Keratinocyte (primary cell): ENCODE measurements around the gene PHYHIPL. TPM values are rescaled to one million over a fixed set of nuclear protein-coding genes. Genes with fewer than 3 reads are reported as not detected.

Experiments used
- DNase-seq: peaks from one replicate; pipeline ENCODE4 v3.0.0-alpha.2; 2011; ENCODE audit warnings: low read depth, missing footprints, low spot score
- FAIRE-seq: peaks from 2 replicates; lab custom pipeline; 2011; peaks lifted over from hg19 to GRCh38; lab: Jason Lieb, UNC
- H2AFZ ChIP-seq: 2 replicates; pipeline ENCODE4 v1.6.0; 2012; ENCODE audit warnings: low read length, control low read depth, inconsistent platforms; ENCODE audit not compliant: control insufficient read depth
- H3K27ac ChIP-seq: 2 replicates; pipeline ENCODE4 v1.5.1; 2011; ENCODE audit warnings: low read length; ENCODE audit not compliant: control insufficient read depth, insufficient read depth
- H3K27me3 ChIP-seq: 3 replicates; pipeline ENCODE4 v1.6.0; 2011; ENCODE audit warnings: low read length; ENCODE audit not compliant: control insufficient read depth, insufficient read depth; ENCODE audit errors: extremely low read depth
- H3K36me3 ChIP-seq, 2 experiments: 2 replicates in 1 of 2; 3 replicates in 1 of 2; pipeline ENCODE4 v1.5.1; 2011; ENCODE audit warnings: low read length in 2 of 2, mild to moderate bottlenecking in 1 of 2; ENCODE audit not compliant: control insufficient read depth in 2 of 2, insufficient read depth in 2 of 2; ENCODE audit errors: extremely low read depth in 1 of 2
- H3K4me1 ChIP-seq: 3 replicates; pipeline ENCODE4 v1.5.1; 2011; ENCODE audit warnings: low read length; ENCODE audit not compliant: control insufficient read depth, insufficient read depth; ENCODE audit errors: extremely low read depth
- H3K4me2 ChIP-seq: 3 replicates; pipeline ENCODE4 v1.6.0; 2011; ENCODE audit warnings: low read depth, low read length; ENCODE audit not compliant: control insufficient read depth, insufficient read depth; ENCODE audit errors: extremely low read depth
- H3K4me3 ChIP-seq, 3 experiments: fragments of 200-600 bp in 1 of 3; sonication (generic) in 1 of 3; 2 replicates in 2 of 3; 3 replicates in 1 of 3; pipeline ENCODE4 v1.5.1; 2011 to 2016; ENCODE audit warnings: low read length in 3 of 3, mild to moderate bottlenecking in 3 of 3, control low read depth in 2 of 3, inconsistent platforms in 1 of 3, low read depth in 1 of 3, mixed read lengths in 1 of 3, mixed run types in 1 of 3, moderate library complexity in 1 of 3; ENCODE audit not compliant: control insufficient read depth in 2 of 3, insufficient read depth in 2 of 3; ENCODE audit errors: extremely low read depth in 1 of 3
- H3K79me2 ChIP-seq: 2 replicates; pipeline ENCODE4 v1.6.0; 2012; ENCODE audit warnings: low read length; ENCODE audit not compliant: control insufficient read depth, insufficient read depth
- H3K9ac ChIP-seq: 3 replicates; pipeline ENCODE4 v1.6.0; 2011; ENCODE audit warnings: low read length; ENCODE audit not compliant: control insufficient read depth, insufficient read depth; ENCODE audit errors: extremely low read depth
- H3K9me1 ChIP-seq: 3 replicates; pipeline ENCODE4 v1.6.0; 2011; ENCODE audit warnings: low read length; ENCODE audit not compliant: control insufficient read depth, insufficient read depth; ENCODE audit errors: extremely low read depth
- H3K9me3 ChIP-seq: 2 replicates; pipeline ENCODE4 v1.5.1; 2012; ENCODE audit warnings: low read depth, low read length; ENCODE audit not compliant: control insufficient read depth
- H4K20me1 ChIP-seq: 3 replicates; pipeline ENCODE4 v1.6.0; 2011; ENCODE audit warnings: low read length; ENCODE audit not compliant: control insufficient read depth, insufficient read depth; ENCODE audit errors: extremely low read depth
- EZH2 ChIP-seq: IDR thresholded peaks from one replicate; pipeline ENCODE4 v1.6.1; 2012; ENCODE audit warnings: inconsistent platforms, mild to moderate bottlenecking, low read length, moderate library complexity
- dilution Hi-C: fragments of 300-500 bp; cut with MboI; formaldehyde crosslinking; loops from one replicate; pipeline ENCODE4 v1.7.0; 2020; ENCODE audit warnings: low sequenced_read_pairs; ENCODE audit not compliant: extremely low pct_ligation_motif_present
- polyA plus RNA-seq, 5 experiments: library from polyadenylated mRNA; depleted of rRNA in 3 of 5; stranded (reverse) in 3 of 5; stranded (forward) in 1 of 5; unstranded in 1 of 5; fragments of >200 nt; gene quantifications; 1 replicate in 1 of 5; 2 replicates in 3 of 5; 3 replicates in 1 of 5; pipeline versions ENCODE4 v1.2.1 to v1.2.3, GENCODE V29; 2011 to 2012; ENCODE audit warnings: missing spikeins in 2 of 5, low read depth in 1 of 5, low replicate concordance in 1 of 5
- TF ChIP-seq, protein P1 (sequence below), 3 experiments: IDR thresholded peaks in 1 of 3; conservative IDR thresholded peaks in 1 of 3; optimal IDR thresholded peaks in 1 of 3; 2 replicates in 2 of 3; 3 replicates in 1 of 3; pipeline versions ENCODE3 to v1.5.1; 2011; ENCODE audit warnings: low read length in 3 of 3, mild to moderate bottlenecking in 3 of 3, moderate library complexity in 2 of 3, control low read depth in 1 of 3, inconsistent platforms in 1 of 3; ENCODE audit not compliant: insufficient read depth in 2 of 3; ENCODE audit errors: extremely low read depth in 1 of 3

PHYHIPL gene
- polyA plus RNA-seq, 1 donor (not counting 4 experiments of a cell fraction or from before 2014, with no cell fraction given) = 0.12 TPM

DNA sequence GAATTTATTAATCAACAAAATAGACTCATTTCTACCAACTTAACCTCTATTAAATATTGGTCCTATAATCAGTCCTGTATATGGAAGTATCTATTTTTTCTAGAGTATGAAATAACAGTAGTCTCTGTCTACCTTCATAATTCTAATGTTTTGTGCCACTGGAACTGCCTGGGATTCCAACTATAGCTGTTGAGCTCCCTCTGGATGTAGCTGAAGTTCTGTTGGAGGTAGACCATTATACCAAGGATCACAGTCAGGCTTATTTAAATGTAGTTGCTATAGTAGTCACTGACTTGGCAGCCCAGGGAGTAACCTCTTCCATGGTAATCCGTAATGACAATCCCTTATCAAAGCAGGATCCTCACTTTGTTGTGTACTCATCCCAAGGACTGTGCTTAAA is 48.5 kb upstream of the PHYHIPL start:
- Histone ChIP-seq H3K36me3 (no peaks in the 10 kb centered on the region), H3K9me1 (no peaks in the 10 kb centered on the region), H3K4me2 (no peak overlapping the region), H3K4me1 (no peaks in the 10 kb centered on the region), H3K9me3 (no peaks in the 10 kb centered on the region), H3K79me2 (no peaks in the 10 kb centered on the region), H4K20me1 (no peaks in the 10 kb centered on the region), H3K4me3 (no peak overlapping the region), H3K27ac (no peak overlapping the region), H2AFZ (no peak overlapping the region), H3K9ac (no peak overlapping the region), H3K27me3 (no peaks in the 10 kb centered on the region)
- dilution Hi-C loops = no loop called here
- TF ChIP-seq, protein P1, sequence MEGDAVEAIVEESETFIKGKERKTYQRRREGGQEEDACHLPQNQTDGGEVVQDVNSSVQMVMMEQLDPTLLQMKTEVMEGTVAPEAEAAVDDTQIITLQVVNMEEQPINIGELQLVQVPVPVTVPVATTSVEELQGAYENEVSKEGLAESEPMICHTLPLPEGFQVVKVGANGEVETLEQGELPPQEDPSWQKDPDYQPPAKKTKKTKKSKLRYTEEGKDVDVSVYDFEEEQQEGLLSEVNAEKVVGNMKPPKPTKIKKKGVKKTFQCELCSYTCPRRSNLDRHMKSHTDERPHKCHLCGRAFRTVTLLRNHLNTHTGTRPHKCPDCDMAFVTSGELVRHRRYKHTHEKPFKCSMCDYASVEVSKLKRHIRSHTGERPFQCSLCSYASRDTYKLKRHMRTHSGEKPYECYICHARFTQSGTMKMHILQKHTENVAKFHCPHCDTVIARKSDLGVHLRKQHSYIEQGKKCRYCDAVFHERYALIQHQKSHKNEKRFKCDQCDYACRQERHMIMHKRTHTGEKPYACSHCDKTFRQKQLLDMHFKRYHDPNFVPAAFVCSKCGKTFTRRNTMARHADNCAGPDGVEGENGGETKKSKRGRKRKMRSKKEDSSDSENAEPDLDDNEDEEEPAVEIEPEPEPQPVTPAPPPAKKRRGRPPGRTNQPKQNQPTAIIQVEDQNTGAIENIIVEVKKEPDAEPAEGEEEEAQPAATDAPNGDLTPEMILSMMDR (optimal IDR thresholded peaks at IDR 0.05 in 1 of 3, IDR thresholded peaks at IDR 0.05 in 1 of 3, conservative IDR thresholded peaks at IDR 0.05 in 1 of 3; ENCODE audit: extremely low read depth in 1 of 3, insufficient read depth in 2 of 3, low read length in 3 of 3) = no peak
- TF ChIP-seq EZH2 = no peak
- DNase-seq (no peak), FAIRE-seq (no peak)

DNA sequence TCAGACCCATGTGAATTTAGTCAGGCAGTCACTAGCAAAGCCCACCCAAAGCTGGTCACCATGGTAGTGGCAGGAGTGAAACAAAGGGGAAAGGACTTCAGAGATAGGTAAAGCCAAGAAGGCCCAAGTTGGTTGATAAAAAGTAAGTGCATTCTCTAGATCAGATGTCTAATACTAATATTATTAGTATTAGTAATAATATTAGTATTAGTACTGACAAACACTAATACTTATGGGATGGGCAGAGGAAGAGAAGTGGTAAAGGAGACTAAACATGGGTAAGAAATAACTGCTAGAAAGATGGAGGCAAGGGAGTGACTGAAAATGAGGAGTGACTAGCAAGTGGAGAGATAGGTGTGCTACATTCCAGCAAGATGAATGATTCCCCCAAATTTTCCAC is 46.6 kb upstream of the PHYHIPL start:
- dilution Hi-C loops = no loop called here
- TF ChIP-seq, protein P1 (optimal IDR thresholded peaks at IDR 0.05 in 1 of 3, IDR thresholded peaks at IDR 0.05 in 1 of 3, conservative IDR thresholded peaks at IDR 0.05 in 1 of 3; ENCODE audit: extremely low read depth in 1 of 3, insufficient read depth in 2 of 3, low read length in 3 of 3) = no peak
- TF ChIP-seq EZH2 = no peak
- no peaks in the 10 kb centered on the region for H3K4me1 ChIP-seq
- no peaks in the 10 kb centered on the region for H3K27me3 ChIP-seq
- no peak overlapping the region for H3K4me2 ChIP-seq
- no peak for DNase-seq
- no peaks in the 10 kb centered on the region for H3K9me1 ChIP-seq
- H4K20me1 ChIP-seq = no peaks in the 10 kb centered on the region
- H2AFZ ChIP-seq = no peak overlapping the region
- no peaks in the 10 kb centered on the region for H3K9me3 ChIP-seq
- no peaks in the 10 kb centered on the region for H3K79me2 ChIP-seq
- no peak overlapping the region for H3K4me3 ChIP-seq
- no peak for FAIRE-seq
- H3K9ac ChIP-seq = no peak overlapping the region
- no peak overlapping the region for H3K27ac ChIP-seq
- H3K36me3 ChIP-seq = no peaks in the 10 kb centered on the region
